HG03442 (cell line): ENCODE results near the gene LONP2.
"Not testable (repeated sequence)": the region's sequence is repeated elsewhere in the genome, so short reads cannot be mapped to it uniquely, and the experiment has no call there.

Experiments
- ATAC-seq: cut with Tn5 transposase; IDR thresholded peaks from one replicate; pipeline ENCODE4 v1.9.1; 2021; ENCODE audit warnings: mild to moderate bottlenecking, moderate library complexity; ENCODE audit not compliant: unreplicated experiment

The LONP2 gene

GRCh38 chr16:48365601-48366164 is 121.6 kb downstream of the LONP2 start:
- peak; percentile 94 for ATAC-seq

- ATAC-seq = peak; percentile 59
Observed at GRCh38 chr16:48366165-48367093, 122.3 kb downstream of the LONP2 start.

GRCh38 chr16:48367441-48368049 is 123.4 kb downstream of the LONP2 start:
- no peak for ATAC-seq

DNA sequence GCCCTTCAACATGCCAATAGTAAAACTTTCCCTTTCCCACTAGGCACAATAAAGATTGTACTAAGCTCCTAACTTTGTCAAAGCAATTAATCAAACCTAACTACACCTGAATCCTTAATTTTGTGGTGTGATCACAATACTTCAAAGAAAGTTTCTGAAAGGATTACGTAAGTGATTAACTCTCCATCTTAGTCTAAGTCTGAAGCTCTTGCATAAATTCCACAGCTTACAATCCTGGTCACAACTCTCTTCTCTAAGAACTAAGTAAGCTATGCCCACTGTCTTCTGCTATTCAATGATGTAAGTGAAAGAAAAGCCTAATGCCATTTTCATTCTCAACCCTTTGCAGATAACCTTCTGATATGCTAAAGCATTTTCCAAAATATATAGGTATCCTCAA is 125.7 kb downstream of the LONP2 start:
- no peak for ATAC-seq

DNA sequence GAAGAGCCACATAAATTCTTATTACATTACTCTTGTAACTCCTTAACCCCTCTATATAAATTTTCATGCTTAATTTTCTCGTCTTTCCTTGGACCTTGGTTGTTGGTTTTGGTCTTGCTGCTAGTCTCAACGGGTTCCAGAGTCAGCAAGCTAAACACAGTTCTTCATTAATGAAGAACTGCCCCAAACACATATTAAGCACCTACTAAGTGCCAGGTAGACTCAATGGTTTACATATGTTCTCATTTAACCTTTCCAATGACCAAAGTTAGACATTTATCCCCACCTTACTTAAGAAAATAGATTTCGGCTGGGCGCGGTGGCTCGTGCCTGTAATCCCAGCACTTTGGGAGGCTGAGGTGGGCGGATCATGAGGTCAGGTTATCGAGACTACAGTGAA is 126.1 kb downstream of the LONP2 start:
- no peak for ATAC-seq

GRCh38 chr16:48370668-48371392 is 126.7 kb downstream of the LONP2 start:
- ATAC-seq = not testable (repeated sequence)

- no peak for ATAC-seq
Observed at GRCh38 chr16:48371393-48371780, 127.3 kb downstream of the LONP2 start.

- no peak for ATAC-seq
Observed at GRCh38 chr16:48372744-48373143, 128.6 kb downstream of the LONP2 start.

DNA sequence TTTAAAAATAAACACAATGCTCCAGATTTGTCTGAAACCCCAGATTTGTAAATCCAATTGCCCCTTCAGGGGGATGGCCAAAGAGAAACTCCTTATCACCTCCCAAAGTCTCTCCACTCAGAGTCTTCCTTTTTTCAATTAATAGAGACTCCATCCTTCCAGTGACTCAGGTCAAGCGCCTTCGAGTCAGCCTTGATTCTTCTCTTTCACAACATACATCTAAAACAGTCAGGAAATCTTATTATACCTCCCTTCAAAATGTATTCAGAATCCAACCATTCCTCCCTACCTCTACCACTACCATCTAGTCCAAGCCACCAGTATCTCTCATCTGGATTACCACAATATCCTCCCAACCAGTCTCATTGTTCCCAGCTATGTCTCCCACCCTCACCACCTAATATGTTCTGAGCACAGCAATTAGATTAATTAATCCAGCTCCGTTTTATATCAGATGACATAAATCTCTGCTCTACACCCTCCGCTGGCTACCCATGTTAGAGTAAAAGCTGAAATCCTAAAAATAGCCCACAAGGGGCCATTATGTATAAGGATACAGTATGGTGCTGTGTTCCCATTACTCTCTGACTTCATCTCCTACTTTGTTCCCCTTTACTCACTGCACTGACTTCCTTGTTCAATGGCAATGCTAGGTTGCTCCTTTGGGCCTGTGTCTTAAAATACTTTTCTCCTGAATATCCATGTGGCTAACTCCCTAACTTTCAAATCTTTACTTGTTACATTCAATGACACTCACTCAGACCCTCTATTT is 129.3 kb downstream of the LONP2 start:
- ATAC-seq = no peak

- no peak for ATAC-seq
Observed at GRCh38 chr16:48374255-48374654, 130.2 kb downstream of the LONP2 start.

- ATAC-seq = not testable (repeated sequence)
Observed at GRCh38 chr16:48377301-48377700, 133.2 kb downstream of the LONP2 start.

GRCh38 chr16:48378276-48378675 is 134.2 kb downstream of the LONP2 start:
- no peak for ATAC-seq

- no peak for ATAC-seq
Observed at GRCh38 chr16:48378836-48379235, 134.7 kb downstream of the LONP2 start.

DNA sequence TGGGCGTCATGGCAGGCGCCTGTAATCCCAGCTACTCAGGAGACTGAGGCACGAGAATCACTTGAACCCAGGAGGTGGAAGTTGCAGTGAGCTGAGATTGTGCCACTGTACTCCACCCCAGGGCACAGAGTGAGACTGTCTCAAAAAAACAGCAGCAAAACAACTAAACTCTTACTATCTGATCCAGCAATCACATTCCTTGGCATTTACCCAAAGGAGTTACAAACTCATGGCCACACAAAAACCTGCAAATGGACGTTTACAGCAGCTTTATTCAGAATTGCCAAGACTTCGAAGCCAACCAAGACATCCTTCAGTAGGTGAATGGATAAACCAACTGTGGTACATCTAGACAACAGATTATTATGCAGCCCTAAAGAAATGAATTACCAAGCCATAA is 137.1 kb downstream of the LONP2 start:
- no peak for ATAC-seq

DNA sequence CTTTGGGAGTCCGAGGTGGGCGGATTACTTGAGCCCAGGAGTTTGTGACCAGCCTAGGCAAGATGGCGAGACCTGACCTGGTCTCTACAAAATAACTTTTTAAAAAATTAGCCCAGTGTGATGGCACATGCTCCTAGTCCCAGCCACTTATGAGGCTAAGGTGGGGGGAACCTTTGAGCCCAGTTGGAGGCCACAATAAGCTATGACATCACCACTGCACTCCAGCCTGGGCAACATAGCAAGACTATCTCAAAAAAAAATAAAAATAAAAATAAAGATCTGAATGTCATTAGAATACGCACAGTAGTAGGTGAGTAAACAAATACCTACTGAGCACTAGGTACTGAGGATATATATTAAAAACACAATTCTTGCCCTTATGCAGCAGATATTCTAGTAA is 138.0 kb downstream of the LONP2 start:
- ATAC-seq = no peak

GRCh38 chr16:48383009-48383876 is 139.1 kb downstream of the LONP2 start:
- ATAC-seq = no peak

GRCh38 chr16:48383877-48384519 is 139.9 kb downstream of the LONP2 start:
- ATAC-seq = no peak

- ATAC-seq = peak; percentile 49
Observed at GRCh38 chr16:48384520-48385252, 140.6 kb downstream of the LONP2 start.
